Measurements from ENCODE around the gene OR8B3. TPM values are rescaled to one million over a fixed set of nuclear protein-coding genes. Genes with fewer than 3 reads are reported as not detected.

The OR8B3 gene
- total and polyA plus RNA-seq, 2 donors (not counting 3 experiments of a cell fraction or from before 2014, with no cell fraction given): not detected

DNA sequence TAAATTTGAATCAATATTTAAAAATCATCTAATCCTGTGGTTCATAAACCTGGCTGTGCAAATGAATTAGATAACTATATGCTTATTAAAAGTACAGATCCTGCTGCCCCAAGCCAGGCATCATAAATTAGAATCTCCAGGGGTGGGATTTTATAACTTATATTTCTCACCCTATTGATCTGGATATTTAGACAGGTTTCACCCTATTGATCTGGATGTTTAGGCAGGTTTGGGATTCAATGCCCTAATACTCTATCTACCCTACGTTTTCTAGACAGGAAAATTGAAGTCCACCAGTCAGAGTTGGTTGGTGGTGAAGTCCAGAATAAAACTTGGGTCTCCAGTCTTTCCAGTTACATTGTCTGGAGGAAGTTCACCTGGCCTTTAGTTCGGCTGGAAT lies 44.0 kb upstream of the OR8B3 start:
- no TSS peak for BruUV-seq (replicated peaks)
- ChIA-PET CTCF (interaction anchor here (2.6 kb wide), 1 partner anchor 143 kb away, joined by 9 read pairs; no protein-coding TSS in a partner anchor), POLR2A (no interaction called here)
- H3K27ac ChIP-seq (ENCODE audit: insufficient read depth, low read depth, low read length): no peak overlapping the region
- H3K27me3 ChIP-seq (ENCODE audit: control insufficient read depth in 2 of 2, insufficient read depth in 2 of 2, low read length in 2 of 2): no peaks in the 10 kb centered on the region
- H4K20me1 ChIP-seq (replicated peaks; ENCODE audit: control insufficient read depth, extremely low read depth, insufficient read depth, low read length): no peaks in the 10 kb centered on the region
- FAIRE-seq (no peak), DNase-seq (ENCODE audit: low read depth, low spot score) (no peak)
- dilution Hi-C loops (cut with MboI; ENCODE audit: extremely low pct_ligation_motif_present, low sequenced_read_pairs): no loop called here
- TF ChIP-seq EZH2 (IDR thresholded peaks at IDR 0.05; ENCODE audit: borderline replicate concordance, low read depth, low read length, severe bottlenecking) (no peak), POLR2A (IDR thresholded peaks at IDR 0.05; ENCODE audit: low read depth, low read length) (no peak), FOS (IDR thresholded peaks at IDR 0.05; ENCODE audit: borderline replicate concordance, insufficient read depth, low read length) (no peak), POLR2AphosphoS5 (IDR thresholded peaks at IDR 0.05; ENCODE audit: insufficient read depth, low read depth, low read length) (no peak), JUN (IDR thresholded peaks at IDR 0.05; ENCODE audit: borderline replicate concordance, insufficient read depth, insufficient read length, low read depth) (no peak), GATA2 (IDR thresholded peaks at IDR 0.05; ENCODE audit: insufficient read depth, insufficient read length, low read depth, low read length) (no peak), MYC (IDR thresholded peaks at IDR 0.05; ENCODE audit: low read depth, low read length) (no peak)
- TF ChIP-seq, protein P1, sequence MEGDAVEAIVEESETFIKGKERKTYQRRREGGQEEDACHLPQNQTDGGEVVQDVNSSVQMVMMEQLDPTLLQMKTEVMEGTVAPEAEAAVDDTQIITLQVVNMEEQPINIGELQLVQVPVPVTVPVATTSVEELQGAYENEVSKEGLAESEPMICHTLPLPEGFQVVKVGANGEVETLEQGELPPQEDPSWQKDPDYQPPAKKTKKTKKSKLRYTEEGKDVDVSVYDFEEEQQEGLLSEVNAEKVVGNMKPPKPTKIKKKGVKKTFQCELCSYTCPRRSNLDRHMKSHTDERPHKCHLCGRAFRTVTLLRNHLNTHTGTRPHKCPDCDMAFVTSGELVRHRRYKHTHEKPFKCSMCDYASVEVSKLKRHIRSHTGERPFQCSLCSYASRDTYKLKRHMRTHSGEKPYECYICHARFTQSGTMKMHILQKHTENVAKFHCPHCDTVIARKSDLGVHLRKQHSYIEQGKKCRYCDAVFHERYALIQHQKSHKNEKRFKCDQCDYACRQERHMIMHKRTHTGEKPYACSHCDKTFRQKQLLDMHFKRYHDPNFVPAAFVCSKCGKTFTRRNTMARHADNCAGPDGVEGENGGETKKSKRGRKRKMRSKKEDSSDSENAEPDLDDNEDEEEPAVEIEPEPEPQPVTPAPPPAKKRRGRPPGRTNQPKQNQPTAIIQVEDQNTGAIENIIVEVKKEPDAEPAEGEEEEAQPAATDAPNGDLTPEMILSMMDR (IDR thresholded peaks at IDR 0.05; ENCODE audit: extremely low read depth in 1 of 2, insufficient read depth in 1 of 2, low read depth in 1 of 2, low read length in 2 of 2): no peak
- TF ChIP-seq, protein P2, sequence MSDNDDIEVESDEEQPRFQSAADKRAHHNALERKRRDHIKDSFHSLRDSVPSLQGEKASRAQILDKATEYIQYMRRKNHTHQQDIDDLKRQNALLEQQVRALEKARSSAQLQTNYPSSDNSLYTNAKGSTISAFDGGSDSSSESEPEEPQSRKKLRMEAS (IDR thresholded peaks at IDR 0.05; ENCODE audit: insufficient read depth, insufficient read length): no peak
- no peaks in the 10 kb centered on the region for H3K9me3 ChIP-seq (replicated peaks; ENCODE audit: control insufficient read depth, insufficient read depth, low read length)
- H2AFZ ChIP-seq (ENCODE audit: low read depth, low read length): no peak overlapping the region
- no peaks in the 10 kb centered on the region for H3K79me2 ChIP-seq (ENCODE audit: control insufficient read depth, insufficient read depth, low read length)
- H3K9me1 ChIP-seq (replicated peaks; ENCODE audit: control insufficient read depth, extremely low read depth, insufficient read depth, low read length): no peaks in the 10 kb centered on the region
- H3K4me2 ChIP-seq (ENCODE audit: insufficient read depth, low read length): no peak overlapping the region
- intact Hi-C loops (cut with micrococcal nuclease): no loop called here
- H3K4me3 ChIP-seq (replicated peaks in 1 of 3; ENCODE audit: insufficient read depth in 1 of 3, low read depth in 1 of 3, low read length in 3 of 3): no peak overlapping the region
- no peaks in the 10 kb centered on the region for H3K4me1 ChIP-seq (ENCODE audit: control insufficient read depth, extremely low read depth, insufficient read depth, low read length)
- no peak overlapping the region for H3K9ac ChIP-seq (replicated peaks; ENCODE audit: extremely low read depth, insufficient read depth, low read length)
- no peaks in the 10 kb centered on the region for H3K36me3 ChIP-seq (ENCODE audit: control insufficient read depth in 2 of 2, extremely low read depth in 1 of 2, insufficient read depth in 2 of 2, low read length in 2 of 2)

All from endothelial cell of umbilical vein (primary cell).